ENCODE results near the gene OR52E8.

OR52E8 gene

GRCh38 chr11:5831196-5831829 is 26.2 kb downstream of the OR52E8 start:
- Histone ChIP-seq H4K91ac (ENCODE audit: low read depth, low read length, poor library complexity) (no peak overlapping the region), H4K8ac (ENCODE audit: low read depth, low read length) (no peak overlapping the region), H3K14ac (ENCODE audit: low read length) (no peak overlapping the region), H3K4me1 (ENCODE audit: control insufficient read depth in 2 of 2, insufficient read depth in 1 of 2, low read depth in 1 of 2, low read length in 2 of 2) (no peaks in the 10 kb centered on the region), H3K4me3 (ENCODE audit: low read length in 2 of 2) (no peak overlapping the region), H3K27ac (replicated peaks; ENCODE audit: low read length) (no peak overlapping the region), H3K79me1 (ENCODE audit: low read depth, low read length) (no peaks in the 10 kb centered on the region), H3K9ac (ENCODE audit: low read depth, low read length, poor library complexity) (no peak overlapping the region), H3K18ac (ENCODE audit: low read length) (no peak overlapping the region), H3K23ac (ENCODE audit: low read depth, low read length, poor library complexity) (no peak overlapping the region), H2AK5ac (ENCODE audit: low read depth, low read length) (no peak overlapping the region), H2BK12ac (ENCODE audit: low read length) (no peak overlapping the region), H3K4me2 (ENCODE audit: insufficient read depth, low read length, poor library complexity, severe bottlenecking) (no peak overlapping the region), H2BK15ac (ENCODE audit: low read length) (no peak overlapping the region), H3K4ac (ENCODE audit: low read length) (no peak overlapping the region), H2BK5ac (ENCODE audit: low read length) (no peak overlapping the region), H3K9me3 (replicated peaks in 1 of 2; ENCODE audit: control insufficient read depth in 2 of 2, insufficient read depth in 1 of 2, low read depth in 1 of 2, low read length in 2 of 2) (no peaks in the 10 kb centered on the region), H2AFZ (ENCODE audit: low read length) (peak overlapping the region; percentile 20), H3K27me3 (ENCODE audit: control insufficient read depth in 3 of 3, insufficient read depth in 3 of 3, low read depth in 1 of 3, low read length in 3 of 3) (no peaks in the 10 kb centered on the region), H2BK120ac (ENCODE audit: low read depth, low read length) (no peak overlapping the region), H3K36me3 (replicated peaks in 1 of 2; ENCODE audit: control insufficient read depth in 2 of 2, insufficient read depth in 2 of 2, low read length in 2 of 2) (no peaks in the 10 kb centered on the region)
- no peak for DNase-seq (ENCODE audit: low spot score)
- no CpG with 5 or more reads among the region's 6 CpGs for WGBS, 2 donors (ENCODE audit: extremely low coverage in 2 of 2, insufficient read length in 2 of 2, insufficient replicate concordance in 1 of 2)

GRCh38 chr11:5818245-5818886 is 39.1 kb downstream of the OR52E8 start:
- H4K91ac ChIP-seq (ENCODE audit: low read depth, low read length, poor library complexity): no peak overlapping the region
- H2BK5ac ChIP-seq (ENCODE audit: low read length): no peak overlapping the region
- H3K9ac ChIP-seq (ENCODE audit: low read depth, low read length, poor library complexity): no peak overlapping the region
- H3K27ac ChIP-seq (replicated peaks; ENCODE audit: low read length): no peak overlapping the region
- no peak overlapping the region for H2BK15ac ChIP-seq (ENCODE audit: low read length)
- no peak overlapping the region for H2AK5ac ChIP-seq (ENCODE audit: low read depth, low read length)
- H3K36me3 ChIP-seq (replicated peaks in 1 of 2; ENCODE audit: control insufficient read depth in 2 of 2, insufficient read depth in 2 of 2, low read length in 2 of 2): no peaks in the 10 kb centered on the region
- H3K79me1 ChIP-seq (ENCODE audit: low read depth, low read length): no peaks in the 10 kb centered on the region
- no peak overlapping the region for H3K18ac ChIP-seq (ENCODE audit: low read length)
- no peak overlapping the region for H4K8ac ChIP-seq (ENCODE audit: low read depth, low read length)
- H3K14ac ChIP-seq (ENCODE audit: low read length): no peak overlapping the region
- no peak overlapping the region for H2BK12ac ChIP-seq (ENCODE audit: low read length)
- no peak overlapping the region for H3K23ac ChIP-seq (ENCODE audit: low read depth, low read length, poor library complexity)
- no peak overlapping the region for H3K4me3 ChIP-seq (ENCODE audit: low read length in 2 of 2)
- no CpG with 5 or more reads among the region's 1 CpG for WGBS, 2 donors (ENCODE audit: extremely low coverage in 2 of 2, insufficient read length in 2 of 2, insufficient replicate concordance in 1 of 2)
- no peak overlapping the region for H3K4me2 ChIP-seq (ENCODE audit: insufficient read depth, low read length, poor library complexity, severe bottlenecking)
- no peak for DNase-seq (ENCODE audit: low spot score)
- H3K9me3 ChIP-seq (replicated peaks in 1 of 2; ENCODE audit: control insufficient read depth in 2 of 2, insufficient read depth in 1 of 2, low read depth in 1 of 2, low read length in 2 of 2): no peaks in the 10 kb centered on the region
- no peak overlapping the region for H3K4ac ChIP-seq (ENCODE audit: low read length)
- H3K27me3 ChIP-seq (ENCODE audit: control insufficient read depth in 3 of 3, insufficient read depth in 3 of 3, low read depth in 1 of 3, low read length in 3 of 3): no peaks in the 10 kb centered on the region
- no peaks in the 10 kb centered on the region for H3K4me1 ChIP-seq (ENCODE audit: control insufficient read depth in 2 of 2, insufficient read depth in 1 of 2, low read depth in 1 of 2, low read length in 2 of 2)
- H2BK120ac ChIP-seq (ENCODE audit: low read depth, low read length): no peak overlapping the region
- H2AFZ ChIP-seq (ENCODE audit: low read length): no peak overlapping the region

- no peak overlapping the region for H3K9ac ChIP-seq (ENCODE audit: low read depth, low read length, poor library complexity)
- no peaks in the 10 kb centered on the region for H3K27me3 ChIP-seq (ENCODE audit: control insufficient read depth in 3 of 3, insufficient read depth in 3 of 3, low read depth in 1 of 3, low read length in 3 of 3)
- H3K4ac ChIP-seq (ENCODE audit: low read length): no peak overlapping the region
- H4K8ac ChIP-seq (ENCODE audit: low read depth, low read length): no peak overlapping the region
- H4K91ac ChIP-seq (ENCODE audit: low read depth, low read length, poor library complexity): no peak overlapping the region
- no peak overlapping the region for H2AK5ac ChIP-seq (ENCODE audit: low read depth, low read length)
- H3K14ac ChIP-seq (ENCODE audit: low read length): no peak overlapping the region
- no peaks in the 10 kb centered on the region for H3K79me1 ChIP-seq (ENCODE audit: low read depth, low read length)
- DNase-seq (ENCODE audit: low spot score): no peak
- H3K9me3 ChIP-seq (replicated peaks in 1 of 2; ENCODE audit: control insufficient read depth in 2 of 2, insufficient read depth in 1 of 2, low read depth in 1 of 2, low read length in 2 of 2): no peaks in the 10 kb centered on the region
- H2AFZ ChIP-seq (ENCODE audit: low read length): no peak overlapping the region
- no peak overlapping the region for H2BK5ac ChIP-seq (ENCODE audit: low read length)
- no peak overlapping the region for H3K18ac ChIP-seq (ENCODE audit: low read length)
- no CpG with 5 or more reads among the region's 4 CpGs for WGBS, 2 donors (ENCODE audit: extremely low coverage in 2 of 2, insufficient read length in 2 of 2, insufficient replicate concordance in 1 of 2)
- H3K4me1 ChIP-seq (ENCODE audit: control insufficient read depth in 2 of 2, insufficient read depth in 1 of 2, low read depth in 1 of 2, low read length in 2 of 2): no peaks in the 10 kb centered on the region
- no peak overlapping the region for H3K27ac ChIP-seq (replicated peaks; ENCODE audit: low read length)
- H3K4me3 ChIP-seq (ENCODE audit: low read length in 2 of 2): no peak overlapping the region
- no peak overlapping the region for H2BK120ac ChIP-seq (ENCODE audit: low read depth, low read length)
- H3K36me3 ChIP-seq (replicated peaks in 1 of 2; ENCODE audit: control insufficient read depth in 2 of 2, insufficient read depth in 2 of 2, low read length in 2 of 2): no peaks in the 10 kb centered on the region
- no peak overlapping the region for H2BK15ac ChIP-seq (ENCODE audit: low read length)
- no peak overlapping the region for H3K4me2 ChIP-seq (ENCODE audit: insufficient read depth, low read length, poor library complexity, severe bottlenecking)
- H2BK12ac ChIP-seq (ENCODE audit: low read length): no peak overlapping the region
- H3K23ac ChIP-seq (ENCODE audit: low read depth, low read length, poor library complexity): no peak overlapping the region
Measured at GRCh38 chr11:5815534-5815933, 42.0 kb downstream of the OR52E8 start.

GRCh38 chr11:5809905-5810795 is 47.3 kb downstream of the OR52E8 start:
- WGBS, 2 donors (ENCODE audit: extremely low coverage in 2 of 2, insufficient read length in 2 of 2, insufficient replicate concordance in 1 of 2): 100% methylated on average over 1 of the region's 6 CpGs; no CpG with 5 or more reads in 1 of the 2 donors
- Histone ChIP-seq H3K4me2 (ENCODE audit: insufficient read depth, low read length, poor library complexity, severe bottlenecking) (no peak overlapping the region), H3K23ac (ENCODE audit: low read depth, low read length, poor library complexity) (no peak overlapping the region), H2BK15ac (ENCODE audit: low read length) (no peak overlapping the region), H2BK5ac (ENCODE audit: low read length) (no peak overlapping the region), H2AFZ (ENCODE audit: low read length) (no peak overlapping the region), H4K91ac (ENCODE audit: low read depth, low read length, poor library complexity) (no peak overlapping the region), H2BK120ac (ENCODE audit: low read depth, low read length) (no peak overlapping the region), H3K36me3 (replicated peaks in 1 of 2; ENCODE audit: control insufficient read depth in 2 of 2, insufficient read depth in 2 of 2, low read length in 2 of 2) (no peaks in the 10 kb centered on the region), H2BK12ac (ENCODE audit: low read length) (no peak overlapping the region), H3K14ac (ENCODE audit: low read length) (no peak overlapping the region), H3K79me1 (ENCODE audit: low read depth, low read length) (no peaks in the 10 kb centered on the region), H3K4me1 (ENCODE audit: control insufficient read depth in 2 of 2, insufficient read depth in 1 of 2, low read depth in 1 of 2, low read length in 2 of 2) (peaks cover 0 to 3% of the 10 kb centered on the region in 2 donors), H3K4me3 (ENCODE audit: low read length in 2 of 2) (no peak overlapping the region), H3K4ac (ENCODE audit: low read length) (no peak overlapping the region), H3K18ac (ENCODE audit: low read length) (no peak overlapping the region), H3K9ac (ENCODE audit: low read depth, low read length, poor library complexity) (no peak overlapping the region), H3K27me3 (ENCODE audit: control insufficient read depth in 3 of 3, insufficient read depth in 3 of 3, low read depth in 1 of 3, low read length in 3 of 3) (no peaks in the 10 kb centered on the region), H3K27ac (replicated peaks; ENCODE audit: low read length) (no peak overlapping the region), H3K9me3 (replicated peaks in 1 of 2; ENCODE audit: control insufficient read depth in 2 of 2, insufficient read depth in 1 of 2, low read depth in 1 of 2, low read length in 2 of 2) (no peaks in the 10 kb centered on the region), H4K8ac (ENCODE audit: low read depth, low read length) (no peak overlapping the region), H2AK5ac (ENCODE audit: low read depth, low read length) (no peak overlapping the region)
- DNase-seq (ENCODE audit: low spot score): no peak

Measured in neuronal stem cell (in vitro differentiated cells).